ENCODE results near the gene MIAT.

GRCh38 chr22:26724414-26724813, 67.0 kb downstream of the MIAT start:
- TF ChIP-seq CTCF (IDR thresholded peaks at IDR 0.05) (no peak), POLR2A (IDR thresholded peaks at IDR 0.05) (no peak)

Measured in adrenal gland (tissue), 5 donors.